GM19324 (cell line): ENCODE measurements around the gene TRMO.

ENCODE experiments used
- ATAC-seq: cut with Tn5 transposase; IDR thresholded peaks from one replicate; pipeline ENCODE4 v1.9.1; 2021; ENCODE audit warnings: mild to moderate bottlenecking, moderate library complexity; ENCODE audit not compliant: unreplicated experiment, low FRiP score

Gene TRMO

GRCh38 chr9:97940233-97940632 lies 17.9 kb upstream of the TRMO start:
- ATAC-seq: no peak

- ATAC-seq: no peak
These were observed 15.9 kb upstream of the TRMO start, which contains the start of gene HEMGN for GRCh38 chr9:97938081-97938644. HEMGN (minus strand) TSS chr9:97938172; CDS start chr9:97938136, 36 bp downstream.

GRCh38 chr9:97936998-97937397 lies 14.7 kb upstream of the TRMO start:
- ATAC-seq: no peak

GRCh38 chr9:97935276-97935675 lies 13.0 kb upstream of the TRMO start:
- no peak for ATAC-seq

- no peak for ATAC-seq
These were observed 12.2 kb upstream of the TRMO start for GRCh38 chr9:97934321-97935115.

- ATAC-seq: no peak
These were observed 11.1 kb upstream of the TRMO start for GRCh38 chr9:97933297-97933998.

GRCh38 chr9:97930972-97931371 lies 8.7 kb upstream of the TRMO start:
- ATAC-seq: no peak

- no peak for ATAC-seq
These were observed 6.8 kb upstream of the TRMO start for GRCh38 chr9:97928986-97929604.

GRCh38 chr9:97925497-97926334 lies 3.4 kb upstream of the TRMO start:
- no peak for ATAC-seq

- ATAC-seq: no peak
These were observed 2.1 kb upstream of the TRMO start for GRCh38 chr9:97924386-97924785.

- no peak for ATAC-seq
These were observed 1.3 kb upstream of the TRMO start for GRCh38 chr9:97923529-97924108.

- ATAC-seq: no peak
These were observed 3.0 kb downstream of the TRMO start for GRCh38 chr9:97919217-97919813.

GRCh38 chr9:97918611-97919010 lies 3.7 kb downstream of the TRMO start:
- no peak for ATAC-seq

GRCh38 chr9:97911970-97912369 lies 10.3 kb downstream of the TRMO start:
- no peak for ATAC-seq

GRCh38 chr9:97911528-97911927 lies 10.8 kb downstream of the TRMO start:
- ATAC-seq: no peak

- no peak for ATAC-seq
These were observed 11.9 kb downstream of the TRMO start for GRCh38 chr9:97910357-97910756.

GRCh38 chr9:97908705-97909104 lies 13.6 kb downstream of the TRMO start:
- ATAC-seq: no peak

GRCh38 chr9:97907632-97908031 lies 14.7 kb downstream of the TRMO start:
- no peak for ATAC-seq

- no peak for ATAC-seq
These were observed 15.3 kb downstream of the TRMO start for GRCh38 chr9:97907046-97907445.
